Measurements from ENCODE around the gene HOXD3.

Gene HOXD3

DNA sequence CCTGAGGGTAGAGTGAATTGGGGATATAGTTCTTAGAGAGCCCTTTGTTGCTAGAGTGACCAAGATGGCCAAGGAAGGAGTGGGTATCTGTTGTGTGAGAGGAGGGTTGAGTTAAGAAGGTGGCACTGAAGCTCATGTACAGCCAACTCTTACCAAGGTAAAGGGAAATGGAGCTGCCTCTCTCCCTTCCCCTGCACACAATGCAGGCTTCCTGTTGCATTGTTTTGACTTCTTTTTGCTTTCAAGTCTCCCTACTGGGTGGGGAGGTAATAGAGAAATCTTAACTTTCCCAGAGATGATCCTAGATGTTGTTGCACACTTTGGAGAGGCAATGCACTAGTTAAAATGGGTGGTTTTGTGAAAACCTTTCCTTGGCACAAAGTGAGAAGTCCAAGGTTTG lies 55.2 kb downstream of the HOXD3 start:
- DNase-seq (ENCODE audit: low read depth) = no peak

DNA sequence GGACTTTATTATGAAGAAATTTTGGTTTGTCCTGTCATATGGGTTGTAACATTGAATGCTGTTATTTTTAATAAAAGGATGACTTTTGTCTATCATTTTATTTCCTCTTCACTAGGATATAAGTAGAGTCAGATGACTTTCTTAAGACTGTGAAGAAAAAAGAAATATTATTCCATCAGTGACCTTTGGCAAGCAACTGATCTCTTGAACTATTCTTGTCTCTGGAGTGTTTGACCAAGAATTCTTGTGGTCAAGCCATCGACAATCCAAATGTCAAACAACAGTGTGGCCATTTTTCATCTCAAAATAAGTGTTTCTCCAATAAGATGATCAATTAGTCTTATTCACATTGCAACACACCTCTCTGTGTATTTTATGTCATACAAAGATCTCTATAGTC lies 56.3 kb downstream of the HOXD3 start:
- no peak for DNase-seq (ENCODE audit: low read depth)

All from GM04504 (cell line).